Left renal cortex interstitium (tissue), 4 donors: ENCODE results near the gene ACY1. TPM values are rescaled to one million over a fixed set of nuclear protein-coding genes. Genes with fewer than 3 reads are reported as not detected.
A peak's percentile ranks its signal among the peaks of the same experiment; 100 is the strongest.
"Not testable (repeated sequence)": the region's sequence is repeated elsewhere in the genome, so short reads cannot be mapped to it uniquely, and the experiment has no call there.

Experiments used
- DNase-seq, 4 donors: peaks; one replicate each; pipeline ENCODE4 v3.0.0-alpha.2; 2013; ENCODE audit warnings: low read depth in 4 of 4, low spot score in 2 of 4, missing footprints in 1 of 4
- polyA plus RNA-seq, 4 donors: library from polyadenylated mRNA; unstranded; fragments of 120-200 nt; gene quantifications; one replicate each; pipeline ENCODE4 v1.2.1, GENCODE V29; 2013; ENCODE audit not compliant: insufficient read length in 4 of 4

ACY1 gene
- polyA plus RNA-seq, 4 donors: 98.5 to 137 (median 115) TPM

DNA sequence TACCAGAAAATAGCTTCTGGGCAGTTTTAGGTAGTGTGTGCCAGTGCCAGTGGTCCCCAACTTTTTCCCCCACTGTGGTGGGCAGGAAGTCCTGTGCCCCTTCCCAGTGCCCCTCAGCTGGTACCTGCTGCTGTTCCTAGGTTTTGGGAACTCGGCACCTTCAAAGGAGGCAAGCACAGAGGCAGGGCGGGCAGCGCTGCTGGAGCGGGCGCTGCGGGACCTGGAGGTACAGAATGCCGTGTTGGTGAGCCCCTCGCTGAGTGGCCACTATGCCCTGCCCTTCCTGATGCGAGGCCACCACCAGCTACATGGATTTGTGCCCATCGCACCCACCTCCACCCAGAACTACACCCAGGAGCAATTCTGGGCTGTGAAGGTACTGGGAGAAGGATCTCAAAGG lies 3.1 kb upstream of the ACY1 start:
- DNase-seq: no peak

DNA sequence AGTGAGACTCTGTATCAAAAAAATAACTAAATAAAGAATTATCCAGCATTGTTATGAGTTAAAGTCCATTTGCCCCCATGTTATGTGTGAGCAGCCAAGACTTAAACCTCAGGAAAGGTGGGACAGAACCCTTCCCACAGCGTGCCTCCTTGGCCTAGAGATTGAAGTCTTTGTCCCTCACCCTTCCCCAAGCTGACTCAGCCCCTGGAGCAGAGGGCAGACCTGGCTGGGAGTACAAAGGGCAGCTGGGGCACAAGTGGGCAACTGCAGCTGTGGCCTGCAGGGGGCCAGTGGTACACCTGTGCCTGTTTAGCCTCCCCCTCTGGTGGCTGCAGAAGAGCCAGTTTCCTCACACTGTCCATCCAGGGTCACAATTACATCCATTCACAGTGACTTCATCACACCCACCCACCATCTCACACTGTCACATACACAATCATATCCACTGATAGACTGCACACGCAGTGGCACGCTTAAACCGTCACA lies 940 bp upstream of the ACY1 start:
- no peak for DNase-seq

DNA sequence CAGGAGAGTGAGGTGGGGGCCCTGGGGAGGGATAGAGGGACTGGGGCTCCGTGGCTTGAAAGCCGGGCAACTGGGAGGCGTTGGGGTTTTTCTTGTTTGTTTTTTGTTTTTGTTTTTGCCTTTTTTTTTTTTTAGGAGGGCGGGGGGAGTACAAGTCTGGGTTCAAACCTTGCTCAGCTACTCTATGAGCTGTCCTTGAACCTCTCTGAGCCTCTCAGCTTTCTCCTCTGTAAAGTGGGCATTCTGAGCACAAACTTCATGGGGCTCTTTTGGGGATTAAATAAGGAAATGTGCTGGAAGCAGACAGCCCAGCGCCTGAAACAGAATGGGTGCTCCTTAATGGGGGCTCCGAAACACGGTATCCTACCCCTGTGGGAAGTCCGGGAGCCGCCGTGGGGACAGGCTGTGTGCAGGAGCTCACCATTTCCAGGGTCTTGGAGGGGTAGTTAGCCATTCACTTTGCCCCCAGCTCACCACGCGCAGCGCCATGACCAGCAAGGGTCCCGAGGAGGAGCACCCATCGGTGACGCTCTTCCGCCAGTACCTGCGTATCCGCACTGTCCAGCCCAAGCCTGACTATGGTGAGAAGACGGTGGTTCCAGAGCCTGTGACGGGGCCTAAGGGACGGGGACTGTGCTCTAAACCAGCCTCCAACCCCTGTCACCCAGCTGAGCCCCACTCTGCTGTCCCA lies 388 bp downstream of the ACY1 start:
- no peak for DNase-seq

DNA sequence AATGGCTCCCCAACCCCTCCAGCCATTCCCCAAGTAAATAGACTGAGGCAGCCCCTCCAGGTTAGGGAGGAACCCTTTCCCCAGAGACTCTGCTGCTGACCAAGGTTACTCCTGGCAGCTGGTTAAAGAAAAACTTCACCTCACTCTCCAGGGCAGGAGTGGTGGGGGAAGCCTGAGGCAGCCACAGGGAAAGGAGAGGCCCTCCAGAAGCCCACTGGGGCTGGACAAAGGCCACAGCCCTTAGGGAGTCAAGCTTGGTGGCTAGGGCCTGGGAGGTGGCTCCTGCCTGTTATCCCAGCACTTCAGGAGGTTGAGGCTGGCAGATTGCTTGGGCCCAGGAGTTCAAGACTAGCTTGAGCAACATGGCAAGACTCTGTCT lies 923 bp downstream of the ACY1 start:
- DNase-seq: no peak

DNA sequence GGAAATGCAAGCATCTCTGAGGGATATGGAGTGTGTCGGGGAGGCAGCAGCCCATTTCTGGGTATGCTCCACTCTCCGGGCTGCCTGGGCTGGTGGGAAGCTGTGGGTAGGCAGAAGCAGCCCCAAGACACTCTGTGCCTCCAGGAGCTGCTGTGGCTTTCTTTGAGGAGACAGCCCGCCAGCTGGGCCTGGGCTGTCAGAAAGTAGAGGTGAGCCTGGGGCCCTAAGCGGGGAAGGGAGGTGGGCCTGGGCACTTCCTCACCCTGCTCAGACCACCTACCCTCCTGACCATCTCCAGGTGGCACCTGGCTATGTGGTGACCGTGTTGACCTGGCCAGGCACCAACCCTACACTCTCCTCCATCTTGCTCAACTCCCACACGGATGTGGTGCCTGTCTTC lies 1.7 kb downstream of the ACY1 start:
- no peak for DNase-seq

DNA sequence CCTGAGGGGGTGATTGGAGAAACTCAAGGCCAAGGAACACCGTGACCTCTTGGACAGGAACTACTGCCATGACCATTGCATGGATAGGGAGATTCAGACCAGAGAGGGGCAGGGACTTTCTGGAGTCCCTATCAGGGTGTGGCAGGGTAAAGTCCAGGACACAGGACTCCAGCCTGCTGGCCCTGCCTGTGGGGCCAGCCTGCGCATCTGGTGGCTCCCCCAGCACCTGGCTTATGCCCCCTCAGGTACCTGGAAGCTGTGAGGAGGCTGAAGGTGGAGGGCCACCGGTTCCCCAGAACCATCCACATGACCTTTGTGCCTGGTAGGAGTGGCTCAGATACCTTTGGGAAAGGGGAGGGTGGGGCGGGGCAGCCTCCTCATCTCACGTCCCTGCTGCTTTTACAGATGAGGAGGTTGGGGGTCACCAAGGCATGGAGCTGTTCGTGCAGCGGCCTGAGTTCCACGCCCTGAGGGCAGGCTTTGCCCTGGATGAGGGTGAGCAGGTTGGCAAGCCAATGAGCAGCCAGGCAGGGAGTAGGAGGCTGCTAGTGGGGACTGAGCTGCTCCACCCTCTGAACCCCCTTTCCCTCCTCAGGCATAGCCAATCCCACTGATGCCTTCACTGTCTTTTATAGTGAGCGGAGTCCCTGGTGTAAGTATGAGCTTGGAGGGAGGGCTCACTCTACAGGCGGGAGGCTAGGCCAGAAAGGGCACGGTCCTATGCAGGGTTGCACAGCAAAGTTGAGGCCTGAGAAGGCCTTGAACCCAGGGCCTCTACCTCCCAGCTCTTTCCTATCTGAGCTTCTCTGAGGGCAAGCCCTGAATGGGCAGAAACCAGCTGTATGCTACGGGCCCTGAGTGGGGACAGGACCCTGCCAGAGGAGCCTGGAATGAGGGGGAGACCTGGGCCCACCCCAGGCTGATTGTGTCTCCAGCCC lies 2.9 kb downstream of the ACY1 start:
- DNase-seq: no peak

DNA sequence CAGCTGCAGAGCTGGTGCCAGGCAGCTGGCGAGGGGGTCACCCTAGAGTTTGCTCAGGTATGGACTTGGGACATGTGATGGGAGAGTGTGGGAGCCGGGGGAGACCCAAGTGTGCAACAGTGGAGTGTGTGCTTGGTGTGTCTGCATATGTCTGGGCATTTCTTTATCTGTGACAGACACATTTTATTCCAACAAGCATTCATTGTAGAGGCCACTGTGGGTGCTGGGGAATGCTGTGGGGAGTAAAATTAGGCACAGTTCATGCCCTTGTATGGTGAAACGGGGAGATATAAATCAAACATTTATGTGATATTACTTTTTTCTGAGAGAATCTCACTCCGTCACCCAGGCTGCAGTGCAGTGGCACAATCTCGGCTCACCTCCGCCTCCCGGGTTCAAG lies 4.2 kb downstream of the ACY1 start:
- DNase-seq: no peak

DNA sequence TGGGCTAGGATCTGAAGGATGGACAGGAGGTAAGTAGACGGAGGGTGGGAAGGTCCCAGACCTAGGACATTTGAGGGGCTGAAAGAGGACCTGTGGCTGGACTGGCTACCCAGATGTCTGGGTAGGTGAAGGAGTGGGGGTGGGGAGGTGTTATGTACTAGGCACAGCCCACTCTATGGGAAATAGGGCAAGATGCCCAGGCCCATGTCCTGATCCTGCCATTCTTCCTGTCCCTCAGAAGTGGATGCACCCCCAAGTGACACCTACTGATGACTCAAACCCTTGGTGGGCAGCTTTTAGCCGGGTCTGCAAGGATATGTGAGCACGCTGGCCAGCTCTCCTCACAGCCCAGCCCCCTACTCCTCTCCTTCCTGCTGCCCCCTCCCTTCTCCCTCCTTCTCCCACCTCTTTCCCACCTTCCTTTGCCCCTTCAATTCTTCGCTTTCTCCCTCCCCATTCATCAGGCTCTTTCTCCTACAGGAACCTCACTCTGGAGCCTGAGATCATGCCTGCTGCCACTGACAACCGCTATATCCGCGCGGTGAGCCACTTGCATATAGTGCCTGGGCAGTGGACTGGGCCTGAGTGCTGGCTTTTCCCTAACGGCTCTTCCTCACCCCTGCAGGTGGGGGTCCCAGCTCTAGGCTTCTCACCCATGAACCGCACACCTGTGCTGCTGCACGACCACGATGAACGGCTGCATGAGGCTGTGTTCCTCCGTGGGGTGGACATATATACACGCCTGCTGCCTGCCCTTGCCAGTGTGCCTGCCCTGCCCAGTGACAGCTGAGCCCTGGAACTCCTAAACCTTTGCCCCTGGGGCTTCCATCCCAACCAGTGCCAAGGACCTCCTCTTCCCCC lies 5.2 kb downstream of the ACY1 start:
- DNase-seq: no peak

DNA sequence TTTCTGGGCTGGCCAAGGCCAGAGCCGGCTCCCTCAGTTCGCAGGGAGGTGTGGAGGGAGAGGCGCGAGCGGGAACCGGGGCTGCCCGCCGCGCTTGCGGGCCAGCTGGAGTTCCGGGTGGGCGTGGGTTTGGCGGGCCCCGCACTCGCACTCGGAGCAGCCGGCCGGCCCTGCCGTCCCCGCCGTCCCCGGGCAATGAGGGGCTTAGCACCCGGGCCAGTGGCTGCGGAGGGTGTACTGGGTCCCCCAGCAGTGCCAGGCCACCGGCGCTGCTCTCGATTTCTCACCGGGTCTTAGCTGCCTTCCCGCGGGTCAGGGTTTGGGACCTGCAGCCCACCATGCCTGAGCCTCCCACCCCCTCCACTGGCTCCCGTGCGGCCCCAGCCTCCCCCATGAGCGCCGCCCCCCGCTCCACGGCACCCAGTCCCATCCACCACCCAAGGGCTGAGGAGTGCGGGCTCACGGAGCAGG lies 7.2 kb downstream of the ACY1 start:
- not testable (repeated sequence) for DNase-seq

DNA sequence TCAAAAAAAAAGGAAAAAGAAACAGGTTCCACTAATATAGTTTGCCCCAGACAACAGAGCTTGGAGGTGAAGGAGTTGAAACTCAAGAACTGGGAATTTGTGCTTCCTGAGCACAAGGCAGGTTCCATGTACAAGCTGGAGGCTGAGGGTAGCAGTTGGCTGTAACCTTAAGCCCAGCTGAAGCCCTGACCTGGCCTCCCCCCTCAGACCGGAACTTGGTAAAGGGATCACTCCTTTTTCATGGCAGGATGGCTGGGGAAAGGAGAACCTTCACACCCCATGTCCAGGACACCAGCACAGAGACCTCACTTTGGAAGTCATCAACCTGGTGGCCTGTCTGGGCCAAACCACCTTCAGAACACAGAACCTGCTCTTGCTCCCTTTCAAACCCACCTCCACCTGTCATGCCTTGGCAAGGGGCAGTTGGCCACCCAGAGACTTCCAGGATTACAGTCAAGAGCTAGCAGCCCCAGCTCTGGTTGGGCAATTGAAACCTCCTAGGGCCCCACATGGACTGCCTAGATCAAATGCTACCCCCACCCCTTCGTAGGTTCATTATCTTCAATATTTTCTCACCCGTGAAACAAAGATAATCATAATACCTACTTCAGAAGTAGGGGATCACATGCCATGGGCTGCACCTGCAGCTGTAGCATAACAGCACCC lies 8.8 kb downstream of the ACY1 start:
- no peak for DNase-seq

DNA sequence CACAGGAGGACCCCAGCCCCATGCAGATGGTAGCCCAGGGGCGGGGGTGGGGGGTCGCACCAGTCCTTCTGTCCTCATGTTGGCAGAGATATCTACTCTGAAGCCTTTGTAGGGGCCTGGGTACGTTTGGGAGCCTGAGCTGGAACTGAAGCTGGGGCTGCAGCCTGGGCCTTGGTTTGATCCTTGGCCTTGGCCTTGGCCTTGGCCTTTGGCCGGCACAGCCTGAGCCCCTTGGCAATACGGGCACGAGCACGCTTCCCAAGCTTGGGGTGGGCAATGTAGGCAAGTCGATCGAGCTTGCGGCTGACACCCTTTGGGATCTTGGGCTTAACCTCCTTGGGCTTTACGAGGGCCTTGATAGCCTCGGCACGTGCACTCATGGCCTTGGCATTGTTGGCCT lies 10.3 kb downstream of the ACY1 start:
- not testable (repeated sequence) for DNase-seq

DNA sequence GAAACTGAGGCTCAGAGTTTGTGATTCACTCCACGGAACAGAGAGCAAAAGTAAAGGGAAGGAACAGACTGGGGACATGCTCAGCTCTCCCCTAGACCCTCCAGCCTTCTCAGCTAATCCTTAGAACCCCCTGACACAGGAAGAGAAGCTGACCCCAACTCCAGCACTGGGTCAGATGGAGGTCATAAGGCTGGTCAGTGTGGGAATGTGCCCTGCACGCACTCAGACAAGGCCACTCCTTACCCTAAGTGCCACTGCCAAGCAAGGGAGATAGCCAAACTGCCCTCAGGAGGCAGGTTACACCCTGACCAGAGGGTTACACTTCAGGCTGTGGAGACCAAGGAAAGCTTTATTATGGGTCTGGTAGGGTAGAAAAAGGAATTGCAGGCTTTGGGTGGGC lies 11.2 kb downstream of the ACY1 start:
- DNase-seq: no peak

DNA sequence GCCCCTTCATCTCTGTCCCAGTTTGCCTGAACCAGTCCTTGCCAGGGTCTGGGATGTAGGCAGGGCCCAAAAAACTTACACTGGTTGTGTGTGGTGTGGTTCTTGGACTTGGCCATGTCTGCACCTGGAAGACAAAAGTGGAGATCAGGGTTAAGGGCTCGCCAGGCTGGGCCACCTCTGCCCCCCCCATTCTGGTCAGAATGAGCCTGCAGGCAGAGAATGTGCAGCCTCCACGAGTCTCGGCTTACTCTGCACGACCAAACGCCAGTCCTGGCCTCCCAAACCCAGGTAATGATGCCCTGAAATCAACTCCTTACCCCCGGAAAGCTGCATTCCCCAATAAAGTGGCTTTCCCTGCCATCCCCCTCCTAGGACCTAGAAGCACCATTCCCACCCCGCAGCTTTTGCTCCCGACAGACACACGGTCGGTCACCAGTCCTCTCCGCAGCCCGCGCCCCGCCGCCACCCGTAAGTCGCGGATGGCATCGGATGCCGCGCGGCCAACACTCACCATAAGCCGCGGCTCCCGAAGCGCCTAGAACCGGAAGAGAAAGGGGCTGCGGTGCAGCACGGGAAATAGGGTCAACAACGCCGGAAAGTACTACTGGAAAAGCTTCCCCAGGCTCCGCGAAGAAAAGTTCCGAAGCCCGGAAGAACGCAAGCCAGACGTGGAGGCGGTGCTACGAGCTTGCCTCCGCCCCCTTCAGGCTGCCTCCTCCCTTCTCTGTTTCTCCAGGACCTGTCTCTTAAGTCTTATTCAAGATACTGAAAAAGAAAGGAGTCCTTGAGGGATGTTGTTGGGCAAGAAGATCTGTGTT lies 12.2 kb downstream of the ACY1 start, which contains the start of gene RPL29:
TSS of gene RPL29 (minus strand) at position 550 of the 818 bp plus-strand sequence. CDS start at position 116, 434 bp downstream.
- peak in 3 of 4 donors; percentile 82 to 95 (median 91) for DNase-seq

DNA sequence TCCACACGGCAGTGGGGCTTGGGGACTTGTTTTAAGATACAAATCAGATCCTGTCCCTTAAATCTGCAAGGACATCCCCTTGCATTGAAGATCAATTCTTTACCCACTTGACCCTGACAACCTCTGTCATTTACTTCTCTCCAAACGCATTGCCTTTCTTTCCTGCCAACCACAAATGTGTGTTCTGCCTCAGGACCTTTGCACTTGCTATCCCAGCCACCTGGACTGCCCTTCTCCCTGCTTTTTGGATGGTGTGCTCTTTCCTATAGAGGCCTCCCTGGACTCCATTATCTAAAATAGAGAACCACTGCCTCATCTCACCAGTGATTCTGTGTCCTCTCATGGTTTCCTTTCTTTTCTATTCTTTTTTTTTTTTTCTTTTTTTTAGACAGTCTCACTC lies 13.8 kb downstream of the ACY1 start:
- no peak for DNase-seq

DNA sequence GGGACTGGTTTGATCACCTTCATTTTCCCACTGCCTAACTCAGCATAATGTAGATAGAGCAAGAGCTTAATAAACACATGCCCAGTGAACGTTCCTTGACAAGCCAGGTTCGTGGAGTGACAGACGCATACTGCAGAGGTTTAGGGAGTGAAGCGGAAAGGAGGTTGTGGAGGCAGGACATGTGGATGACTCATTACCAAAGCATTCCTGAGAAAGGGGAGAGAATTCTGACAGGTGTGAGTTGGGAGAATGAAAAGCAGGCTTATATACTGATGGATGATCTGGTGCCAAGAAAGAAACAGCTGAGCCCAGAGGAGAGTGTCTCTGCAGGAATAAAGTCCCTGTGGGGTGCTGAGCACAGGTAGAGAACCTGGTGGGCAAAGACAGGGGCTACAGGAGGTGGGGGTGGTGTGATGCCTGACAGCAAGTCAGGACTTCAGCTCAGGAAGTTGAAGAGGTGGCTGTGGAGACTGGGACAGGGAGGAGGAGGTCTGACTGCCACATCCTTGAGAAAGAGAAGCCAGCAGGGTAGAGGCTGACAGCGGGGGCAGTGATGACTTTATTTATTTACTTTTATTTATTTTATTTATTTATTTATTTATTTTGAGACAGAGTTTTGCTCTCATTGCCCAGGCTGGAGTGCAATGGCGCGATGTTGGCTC lies 14.7 kb downstream of the ACY1 start:
- no peak for DNase-seq

DNA sequence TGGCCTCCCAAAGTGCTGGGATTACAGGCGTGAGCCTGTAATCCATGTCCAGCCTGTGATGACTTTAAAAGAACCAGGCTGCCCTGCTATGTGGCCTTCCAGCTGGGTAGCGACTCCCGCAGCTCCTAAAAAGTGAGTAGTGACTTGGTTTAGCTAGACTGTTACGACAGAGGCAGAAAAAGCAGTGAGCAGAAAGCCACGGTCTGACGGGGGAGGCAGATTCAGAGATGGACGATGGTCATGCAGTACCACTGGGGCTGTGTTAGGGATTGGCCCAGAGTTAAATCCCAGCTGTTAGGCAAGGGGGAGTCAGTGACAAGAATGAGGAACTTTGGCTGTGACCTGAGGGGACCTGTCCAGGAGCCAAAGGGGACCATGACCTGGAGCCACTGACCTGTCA lies 15.4 kb downstream of the ACY1 start:
- DNase-seq: no peak

DNA sequence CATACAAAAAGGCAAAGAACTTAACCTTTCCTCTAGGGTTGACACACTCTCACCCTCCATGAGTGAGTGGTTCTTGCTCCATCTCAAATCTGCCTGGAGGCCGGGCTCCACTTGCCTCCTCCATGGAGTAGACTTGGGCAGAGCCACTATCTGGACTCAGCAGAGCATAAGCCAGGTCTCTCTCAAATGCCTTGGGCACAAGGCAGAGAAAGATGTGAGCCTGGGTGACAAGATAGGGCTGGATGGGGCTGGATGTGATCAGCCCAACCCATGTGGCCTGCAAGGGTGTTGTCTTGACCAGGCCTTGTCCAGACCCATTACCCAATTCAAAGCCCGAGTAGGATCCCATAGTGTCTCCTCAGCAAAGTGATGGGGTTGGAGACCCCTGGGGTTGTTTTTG lies 16.5 kb downstream of the ACY1 start:
- no peak for DNase-seq

DNA sequence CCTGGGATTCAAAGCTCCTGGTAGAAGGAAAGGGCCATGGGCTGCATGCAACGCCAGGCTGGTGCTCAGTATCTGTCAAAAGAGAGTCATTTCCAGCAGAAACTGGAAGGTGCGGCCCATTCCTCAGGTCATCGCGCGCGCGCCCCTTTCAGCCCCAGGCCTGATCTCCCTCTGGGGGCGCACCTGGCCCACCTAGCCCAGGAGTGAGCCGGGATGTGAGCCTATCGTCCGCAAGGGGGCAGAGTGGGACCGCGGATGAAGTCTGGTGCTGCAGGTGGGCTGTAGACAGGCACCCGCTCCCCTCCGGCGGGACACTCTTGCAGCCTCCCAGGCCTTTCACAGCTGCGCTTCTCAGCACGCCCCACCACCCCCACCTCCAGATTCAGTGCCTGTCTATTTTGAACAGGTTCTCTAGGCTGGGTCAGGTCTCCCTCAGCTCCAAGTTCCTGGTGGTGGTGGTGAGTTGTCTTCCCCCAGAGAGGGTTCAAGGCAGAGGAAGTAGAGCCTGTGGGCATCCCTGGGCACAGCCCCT lies 18.2 kb downstream of the ACY1 start:
- DNase-seq: peak; percentile 41 to 71 (median 60)
